ENCODE data around the gene EYA4.
A peak's percentile ranks its signal among the peaks of the same experiment; 100 is the strongest.
"Not testable (repeated sequence)": the region's sequence is repeated elsewhere in the genome, so short reads cannot be mapped to it uniquely, and the experiment has no call there.

EYA4 gene

GRCh38 chr6:133353061-133353460 is 111.9 kb downstream of the EYA4 start:
- DNase-seq, result no peak

- DNase-seq, result no peak
Observed at GRCh38 chr6:133355922-133356321, 114.8 kb downstream of the EYA4 start.

- no peak for DNase-seq
Observed at GRCh38 chr6:133358574-133359150, 117.5 kb downstream of the EYA4 start.

GRCh38 chr6:133359256-133359655 is 118.1 kb downstream of the EYA4 start:
- DNase-seq, result no peak

- no peak for DNase-seq
Observed at GRCh38 chr6:133359760-133360159, 118.6 kb downstream of the EYA4 start.

GRCh38 chr6:133360194-133360593 is 119.0 kb downstream of the EYA4 start:
- DNase-seq, result no peak

GRCh38 chr6:133362813-133363212 is 121.7 kb downstream of the EYA4 start:
- DNase-seq, result no peak

- DNase-seq, result no peak
Observed at GRCh38 chr6:133368664-133369063, 127.5 kb downstream of the EYA4 start.

- no peak for DNase-seq
Observed at GRCh38 chr6:133369773-133370272, 128.7 kb downstream of the EYA4 start.

GRCh38 chr6:133376743-133377142 is 135.6 kb downstream of the EYA4 start:
- no peak for DNase-seq

GRCh38 chr6:133377219-133377618 is 136.1 kb downstream of the EYA4 start:
- DNase-seq, result peak; percentile 32

- DNase-seq, result no peak
Observed at GRCh38 chr6:133380047-133380446, 138.9 kb downstream of the EYA4 start.

- no peak for DNase-seq
Observed at GRCh38 chr6:133380723-133381122, 139.6 kb downstream of the EYA4 start.

- DNase-seq, result no peak
Observed at GRCh38 chr6:133388731-133389130, 147.6 kb downstream of the EYA4 start.

- DNase-seq, result no peak
Observed at GRCh38 chr6:133390168-133390567, 149.0 kb downstream of the EYA4 start.

- DNase-seq, result no peak
Observed at GRCh38 chr6:133392015-133392414, 150.9 kb downstream of the EYA4 start.

GRCh38 chr6:133392641-133393040 is 151.5 kb downstream of the EYA4 start:
- DNase-seq, result no peak

- no peak for DNase-seq
Observed at GRCh38 chr6:133393891-133394290, 152.7 kb downstream of the EYA4 start.

GRCh38 chr6:133394630-133395029 is 153.5 kb downstream of the EYA4 start:
- DNase-seq, result no peak

- DNase-seq, result peak; percentile 49
Observed at GRCh38 chr6:133396233-133396983, 155.3 kb downstream of the EYA4 start.

- DNase-seq, result no peak
Observed at GRCh38 chr6:133396984-133397348, 155.8 kb downstream of the EYA4 start.

- DNase-seq, result not testable (repeated sequence)
Observed at GRCh38 chr6:133397601-133398000, 156.4 kb downstream of the EYA4 start.

- DNase-seq, result no peak
Observed at GRCh38 chr6:133399426-133399825, 158.3 kb downstream of the EYA4 start.

GRCh38 chr6:133404151-133404550 is 163.0 kb downstream of the EYA4 start:
- no peak for DNase-seq

GRCh38 chr6:133404728-133405127 is 163.6 kb downstream of the EYA4 start:
- DNase-seq, result no peak

All from left hindlimb (tissue), 1 donor.